PC-3 (cell line): Measurements from ENCODE around the gene ADCYAP1R1.

Experiments
- CTCF ChIP-seq: fragments of 300-600 bp; sonication (generic); conservative IDR thresholded peaks from 2 replicates; pipeline ENCODE4 v1.5.1; 2017; ENCODE audit warnings: antibody characterized with exemption, low read depth, mild to moderate bottlenecking, low read length
- EZH2 ChIP-seq: fragments of 300-600 bp; sonication (generic); IDR thresholded peaks from one replicate; pipeline ENCODE4 v1.6.1; 2017; ENCODE audit warnings: antibody characterized with exemption, mild to moderate bottlenecking, low read length; ENCODE audit not compliant: unreplicated experiment
- EZH2phosphoT487 ChIP-seq: fragments of 300-600 bp; sonication (generic); IDR thresholded peaks from 2 replicates; pipeline ENCODE4 v1.6.1; 2018; ENCODE audit warnings: mild to moderate bottlenecking, antibody characterized with exemption, low read length, borderline replicate concordance

GRCh38 chr7:31058122-31058521 is 6.0 kb downstream of the ADCYAP1R1 start:
- TF ChIP-seq CTCF = no peak
- no peak for TF ChIP-seq EZH2
- no peak for TF ChIP-seq EZH2phosphoT487
